Islet precursor cell (in vitro differentiated cells): ENCODE measurements around the gene ITIH1.

Experiments
- DNase-seq: peaks from one replicate; pipeline ENCODE4 v3.0.0-alpha.2; 2018

Gene ITIH1

GRCh38 chr3:52790741-52791140, 13.3 kb downstream of the ITIH1 start:
- DNase-seq = no peak

DNA sequence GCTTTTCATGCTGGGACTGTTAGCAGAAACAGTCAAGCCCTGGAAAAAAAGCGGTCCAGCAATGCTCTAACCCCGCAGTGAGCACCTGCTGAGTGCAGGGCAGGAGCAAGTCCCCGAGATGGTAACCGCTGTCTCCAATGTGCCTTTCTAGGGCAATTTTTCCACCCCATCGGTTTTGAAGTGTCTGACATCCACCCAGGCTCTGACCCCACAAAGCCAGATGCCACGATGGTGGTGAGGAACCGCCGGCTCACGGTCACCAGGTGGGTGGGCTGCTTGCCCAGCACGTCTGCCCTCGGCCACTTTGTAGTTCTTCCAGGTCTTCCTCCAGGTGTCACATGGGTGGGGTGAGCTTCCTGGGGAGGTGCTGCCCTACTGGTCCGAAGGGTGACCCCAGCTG, 14.0 kb downstream of the ITIH1 start:
- no peak for DNase-seq

DNA sequence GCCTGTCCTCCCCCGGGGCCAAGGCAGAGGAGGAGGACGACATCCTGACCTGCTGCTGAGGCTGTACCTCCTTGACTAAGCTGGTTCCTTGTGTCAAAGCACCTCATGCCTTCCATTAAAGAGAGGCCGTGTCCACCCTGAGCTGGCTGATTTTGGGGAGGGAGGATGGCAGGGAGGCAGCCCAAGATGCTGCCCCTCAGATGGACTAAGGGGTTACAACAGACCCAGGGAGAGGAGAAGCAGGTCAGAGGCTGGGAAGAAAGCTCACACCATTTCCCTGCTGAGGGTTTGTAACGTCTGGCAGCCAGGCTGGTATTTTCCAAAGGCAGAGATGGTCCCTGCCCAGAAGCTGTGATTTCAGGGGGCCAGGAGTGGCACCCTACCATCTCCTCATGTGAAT, 14.5 kb downstream of the ITIH1 start:
- DNase-seq = no peak

GRCh38 chr3:52792413-52792812, 15.0 kb downstream of the ITIH1 start:
- no peak for DNase-seq

DNA sequence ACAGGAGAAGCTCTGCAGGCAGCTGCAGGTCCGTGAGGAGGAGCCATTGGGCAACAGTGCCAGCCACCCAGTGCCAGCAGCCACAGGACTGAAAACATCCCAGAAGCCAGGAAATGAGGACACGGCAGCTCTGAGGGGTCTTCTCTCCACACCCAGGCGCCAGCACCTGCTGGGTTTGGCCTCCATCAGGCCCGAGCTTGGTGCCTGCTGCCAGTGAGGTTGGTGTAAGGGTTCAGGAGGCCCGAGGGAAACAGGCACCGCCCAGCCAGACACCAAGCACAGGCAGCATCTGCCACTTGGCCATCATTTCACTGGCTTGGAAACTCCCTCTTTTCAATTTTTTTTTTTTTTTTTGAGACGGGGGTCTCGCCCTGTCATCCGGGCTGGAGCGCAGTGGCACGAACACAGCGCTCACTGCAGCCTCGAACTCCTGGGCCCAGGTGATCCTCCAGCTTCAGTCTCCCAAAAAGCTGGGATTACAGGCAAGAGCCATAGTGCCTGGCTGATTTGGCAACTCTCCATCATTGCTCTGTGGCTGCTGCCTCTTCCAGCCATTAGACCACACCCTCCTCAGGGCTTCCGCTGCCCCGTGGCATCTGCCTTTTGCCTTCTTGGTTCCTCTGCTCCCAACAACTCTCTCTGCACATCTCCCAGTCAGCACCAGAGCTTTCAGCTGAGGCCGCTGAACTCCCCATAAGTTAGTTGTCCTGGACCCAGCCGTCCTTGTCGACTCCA, 15.7 kb downstream of the ITIH1 start:
- DNase-seq = no peak

GRCh38 chr3:52793702-52794611, 16.6 kb downstream of the ITIH1 start:
- DNase-seq = no peak

DNA sequence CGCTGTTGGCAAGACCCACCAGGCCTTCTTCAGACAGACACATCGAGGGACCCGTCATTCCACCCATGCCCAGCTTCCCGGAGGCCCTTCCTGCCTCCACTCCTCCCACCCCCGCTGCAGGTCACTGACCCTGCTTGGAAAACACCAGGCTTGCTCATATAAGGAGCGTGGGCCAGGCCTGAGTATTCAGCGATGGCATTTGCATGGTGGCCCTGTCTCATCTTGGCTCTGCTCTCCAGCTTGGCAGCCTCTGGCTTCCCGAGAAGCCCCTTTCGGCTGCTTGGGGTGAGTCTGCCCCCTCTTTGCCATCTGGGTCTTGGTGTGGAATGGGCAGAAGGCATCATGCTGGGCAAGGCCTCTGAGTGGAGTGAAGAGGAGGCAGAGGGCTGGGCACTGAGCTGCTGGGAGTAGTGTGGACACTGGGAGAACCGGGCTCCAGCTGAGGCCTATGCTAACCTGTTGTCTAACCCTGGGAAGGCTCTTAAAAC, 17.3 kb downstream of the ITIH1 start, which contains the start of gene ITIH3:
Gene ITIH3 (plus strand): TSS at position 185 of the 488 bp plus-strand sequence. CDS start 8 bp downstream, at position 193.
- no peak for DNase-seq

- no peak for DNase-seq
Observed at GRCh38 chr3:52795298-52795900, 18.0 kb downstream of the ITIH1 start.

GRCh38 chr3:52796411-52796810, 19.0 kb downstream of the ITIH1 start:
- no peak for DNase-seq

DNA sequence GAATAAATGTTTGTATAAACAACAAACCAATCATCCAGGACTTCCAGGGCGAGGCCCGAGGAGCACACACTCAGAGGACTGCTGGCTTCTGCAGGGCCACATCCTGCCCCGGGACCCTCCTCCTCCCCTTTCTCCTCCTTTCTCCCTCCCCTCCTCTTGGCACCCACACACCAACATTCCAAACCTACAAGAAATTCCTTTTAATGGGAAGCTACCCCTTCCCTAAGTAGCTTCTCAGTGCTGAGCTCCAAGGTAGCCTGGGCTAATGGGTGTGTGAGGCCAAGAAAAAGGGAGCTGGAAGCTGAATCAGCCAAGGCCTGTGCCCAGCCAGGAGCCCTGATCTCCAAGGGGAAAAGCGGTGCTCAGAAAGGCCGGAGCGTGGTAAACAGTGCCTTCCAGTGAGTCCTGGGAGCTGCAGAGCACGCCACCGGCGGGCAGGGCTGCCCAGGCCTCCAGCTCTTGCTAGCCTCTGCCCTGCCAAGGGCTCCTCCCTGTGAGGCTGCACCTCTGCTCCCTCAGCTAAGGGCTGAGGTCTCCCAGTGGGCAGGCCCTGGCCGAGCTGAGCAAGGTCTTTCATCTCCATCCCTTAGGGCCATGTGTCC, 21.1 kb downstream of the ITIH1 start:
- no peak for DNase-seq

GRCh38 chr3:52798978-52799476, 21.6 kb downstream of the ITIH1 start:
- peak; percentile 73 for DNase-seq

- no peak for DNase-seq
Observed at GRCh38 chr3:52800079-52800478, 22.7 kb downstream of the ITIH1 start.

DNA sequence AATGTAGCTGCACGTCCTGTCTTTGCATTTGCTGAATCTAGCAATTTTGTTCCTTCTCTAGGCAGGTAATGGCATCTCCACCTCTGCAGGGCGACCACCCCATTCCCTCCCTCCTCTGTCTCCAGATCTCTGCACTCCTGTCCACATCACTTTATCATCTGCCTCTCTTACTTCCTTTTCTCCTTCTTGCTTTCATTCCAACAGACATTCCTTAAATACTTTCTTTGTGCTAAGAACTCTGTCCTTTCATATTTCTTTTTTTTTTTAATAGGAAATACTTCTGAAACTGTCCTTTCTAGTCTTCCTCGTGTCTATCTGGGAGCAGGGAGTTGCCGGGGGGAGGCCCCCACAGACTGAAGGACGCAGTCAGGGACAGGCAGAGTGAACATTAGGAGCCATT, 24.4 kb downstream of the ITIH1 start:
- DNase-seq = no peak

DNA sequence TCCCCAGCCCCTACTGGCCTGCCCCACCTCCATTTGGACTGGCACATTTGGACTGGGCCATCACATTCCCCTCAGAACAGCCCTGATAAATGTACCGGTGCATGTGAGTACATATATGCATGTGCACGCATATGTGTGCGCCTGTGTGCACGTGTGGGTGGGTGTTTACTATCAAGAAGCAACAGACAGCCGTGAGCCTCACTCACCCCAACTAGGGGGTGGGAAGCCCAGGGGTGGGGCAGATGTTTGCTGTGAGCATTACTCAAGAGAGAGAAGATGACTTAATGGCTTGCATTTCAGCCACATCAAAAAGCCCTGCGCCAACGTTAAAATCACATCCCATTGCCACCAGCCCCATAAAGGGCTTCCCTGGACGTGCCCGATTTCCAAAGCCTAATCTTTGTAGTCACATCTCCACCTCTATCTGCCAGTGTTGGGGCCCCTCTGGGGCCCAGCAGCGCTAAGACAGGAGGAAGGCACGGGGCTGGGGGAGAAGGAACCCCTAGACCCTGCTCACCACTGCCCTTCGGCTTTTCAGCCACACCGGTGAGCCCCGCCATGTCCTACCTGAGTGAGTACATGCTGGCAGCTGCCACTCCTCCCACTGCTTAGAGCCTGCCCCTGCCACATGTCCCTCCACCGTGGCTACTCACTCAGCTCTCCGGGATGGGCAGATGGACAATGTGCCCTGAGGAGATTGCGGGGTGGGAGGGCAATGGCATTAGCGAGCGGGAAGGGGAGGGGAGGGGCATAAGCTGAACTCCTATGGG, 28.1 kb downstream of the ITIH1 start:
- no peak for DNase-seq

- no peak for DNase-seq
Observed at GRCh38 chr3:52809149-52809548, 31.8 kb downstream of the ITIH1 start.

- no peak for DNase-seq
Observed at GRCh38 chr3:52809662-52810377, 32.4 kb downstream of the ITIH1 start.

GRCh38 chr3:52810923-52811322, 33.5 kb downstream of the ITIH1 start:
- no peak for DNase-seq

- no peak for DNase-seq
Observed at GRCh38 chr3:52811452-52812011, 34.1 kb downstream of the ITIH1 start.

DNA sequence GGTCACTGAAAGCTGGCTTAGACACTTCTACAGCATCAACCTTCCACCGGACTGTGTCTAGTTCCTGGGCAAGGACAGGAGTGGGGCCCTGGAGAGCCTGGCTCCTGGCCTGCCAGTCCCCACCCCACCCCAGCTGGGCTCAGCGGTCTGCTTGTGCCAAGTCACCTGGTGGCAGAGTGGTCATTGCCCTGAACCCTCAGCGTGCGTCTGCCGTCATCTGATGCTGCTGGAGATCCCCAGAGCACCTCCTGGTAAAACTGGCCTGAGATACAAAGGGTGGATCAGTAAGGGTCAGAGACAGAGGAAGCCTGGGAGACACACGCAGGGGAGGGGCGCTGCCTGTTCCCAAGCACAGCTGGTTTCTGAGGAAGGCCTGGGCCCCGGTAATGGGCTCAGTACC, 36.4 kb downstream of the ITIH1 start:
- no peak for DNase-seq

DNA sequence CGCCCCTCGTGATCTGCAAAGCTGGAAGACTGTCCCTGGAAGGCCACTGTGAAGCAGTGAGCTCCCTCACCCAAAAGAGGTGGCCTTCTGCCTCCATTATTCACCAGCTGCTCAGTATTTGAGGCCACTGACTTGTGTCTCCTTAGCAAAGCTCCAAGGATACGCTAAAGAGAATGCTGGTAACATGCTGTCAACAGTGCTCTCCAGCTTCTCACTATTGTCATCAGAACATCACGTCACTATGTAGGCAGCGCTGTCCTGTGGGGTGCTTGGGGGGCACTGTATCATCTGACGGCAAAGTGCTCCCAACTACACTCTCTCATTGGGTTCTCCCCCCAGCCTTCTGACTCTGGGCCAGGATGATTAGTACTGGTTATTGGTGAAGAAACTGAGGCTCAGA, 38.8 kb downstream of the ITIH1 start:
- no peak for DNase-seq

DNA sequence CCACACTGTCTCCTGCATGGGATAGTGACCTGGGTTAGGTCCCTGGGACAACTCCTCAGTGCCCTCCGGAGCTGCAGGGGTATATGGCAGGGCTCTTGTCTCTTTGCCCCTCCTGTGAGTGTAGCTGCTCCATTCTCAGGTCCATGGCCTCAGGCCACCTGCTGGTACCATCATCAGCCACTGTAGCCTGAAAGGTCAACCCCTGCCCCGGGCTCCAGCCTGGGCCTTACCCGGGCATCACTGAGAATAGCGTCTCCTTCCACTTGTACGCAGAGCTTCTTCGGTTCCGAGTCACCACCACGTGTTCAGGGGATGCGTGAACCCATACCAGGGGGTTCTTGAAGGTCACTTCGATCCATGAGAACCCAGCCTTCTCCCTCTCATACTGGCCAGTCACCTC, 39.3 kb downstream of the ITIH1 start:
- no peak for DNase-seq
